Measurements from ENCODE around the gene ADAMTS17.

Gene ADAMTS17

DNA sequence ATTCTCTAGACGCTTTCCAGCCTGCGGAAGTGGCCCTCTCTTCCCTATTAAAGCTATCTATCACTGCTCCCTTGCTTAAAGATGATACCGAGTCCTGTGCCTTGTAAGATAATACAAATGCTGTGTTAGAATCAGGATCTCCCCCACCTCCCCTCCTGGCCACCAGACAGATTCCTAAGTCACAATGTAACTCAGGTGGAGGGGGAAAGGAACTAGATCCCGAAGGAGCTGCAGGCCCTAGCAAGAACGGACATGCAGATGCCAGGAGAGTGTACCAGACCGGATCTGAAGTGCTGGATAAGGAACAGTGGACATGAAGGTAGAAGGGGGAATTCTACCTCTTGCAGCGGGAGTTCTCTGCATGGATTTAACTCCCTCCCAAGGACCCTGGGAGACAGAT is 377.8 kb downstream of the ADAMTS17 start:
- peaks cover 9% of the 10 kb centered on the region for H3K27me3 Mint-ChIP-seq (ENCODE audit: low read depth)
- TF ChIP-seq, protein P1, sequence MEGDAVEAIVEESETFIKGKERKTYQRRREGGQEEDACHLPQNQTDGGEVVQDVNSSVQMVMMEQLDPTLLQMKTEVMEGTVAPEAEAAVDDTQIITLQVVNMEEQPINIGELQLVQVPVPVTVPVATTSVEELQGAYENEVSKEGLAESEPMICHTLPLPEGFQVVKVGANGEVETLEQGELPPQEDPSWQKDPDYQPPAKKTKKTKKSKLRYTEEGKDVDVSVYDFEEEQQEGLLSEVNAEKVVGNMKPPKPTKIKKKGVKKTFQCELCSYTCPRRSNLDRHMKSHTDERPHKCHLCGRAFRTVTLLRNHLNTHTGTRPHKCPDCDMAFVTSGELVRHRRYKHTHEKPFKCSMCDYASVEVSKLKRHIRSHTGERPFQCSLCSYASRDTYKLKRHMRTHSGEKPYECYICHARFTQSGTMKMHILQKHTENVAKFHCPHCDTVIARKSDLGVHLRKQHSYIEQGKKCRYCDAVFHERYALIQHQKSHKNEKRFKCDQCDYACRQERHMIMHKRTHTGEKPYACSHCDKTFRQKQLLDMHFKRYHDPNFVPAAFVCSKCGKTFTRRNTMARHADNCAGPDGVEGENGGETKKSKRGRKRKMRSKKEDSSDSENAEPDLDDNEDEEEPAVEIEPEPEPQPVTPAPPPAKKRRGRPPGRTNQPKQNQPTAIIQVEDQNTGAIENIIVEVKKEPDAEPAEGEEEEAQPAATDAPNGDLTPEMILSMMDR (IDR thresholded peaks at IDR 0.05; ENCODE audit: unreplicated experiment in 3 of 3) = no peak
- H3K27ac Mint-ChIP-seq = no peak overlapping the region
- H3K9me3 Mint-ChIP-seq = no peaks in the 10 kb centered on the region
- no peak overlapping the region for H3K4me3 Mint-ChIP-seq
- no peaks in the 10 kb centered on the region for H3K4me1 Mint-ChIP-seq
- no peaks in the 10 kb centered on the region for H3K36me3 Mint-ChIP-seq (ENCODE audit: low read depth)

DNA sequence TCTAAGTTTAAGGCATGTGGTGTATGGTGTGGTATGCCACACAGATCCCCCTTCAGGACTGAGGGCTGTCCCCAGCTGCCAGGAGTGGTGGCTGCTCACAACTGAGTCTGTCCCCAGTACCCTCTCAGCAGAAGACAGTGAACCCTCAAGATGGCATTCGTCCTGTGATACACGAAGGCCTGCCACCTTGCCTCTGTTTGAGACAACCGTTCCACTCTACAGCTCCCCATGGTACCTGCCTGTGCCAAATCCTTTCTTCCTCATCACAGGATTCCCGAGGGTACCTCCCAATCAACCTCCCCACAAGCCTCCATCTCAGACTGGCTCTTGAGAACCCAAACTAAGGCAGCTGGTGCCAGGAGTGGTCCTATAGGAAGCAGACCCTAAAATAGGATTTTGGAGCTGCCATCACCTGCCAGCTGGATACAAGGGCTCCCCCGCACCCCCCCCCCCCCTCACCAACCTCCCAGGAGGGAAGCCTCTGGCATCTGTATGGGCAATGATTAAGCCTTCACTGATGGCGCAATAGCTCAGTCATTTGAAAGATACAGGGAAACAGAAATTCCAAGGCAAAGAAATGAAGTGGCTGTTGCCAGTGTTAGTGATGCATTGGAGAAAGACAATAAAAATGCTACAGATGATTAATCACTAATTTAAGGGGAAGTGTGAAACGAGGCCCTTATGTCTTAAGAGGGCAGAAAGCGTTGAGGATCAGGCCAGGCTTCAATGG is 378.5 kb downstream of the ADAMTS17 start:
- Mint-ChIP-seq H3K36me3 (ENCODE audit: low read depth) (no peaks in the 10 kb centered on the region), H3K4me1 (peaks cover 3% of the 10 kb centered on the region), H3K27ac (no peak overlapping the region), H3K9me3 (no peaks in the 10 kb centered on the region), H3K27me3 (ENCODE audit: low read depth) (peaks cover 9% of the 10 kb centered on the region), H3K4me3 (no peak overlapping the region)
- TF ChIP-seq, protein P1 (IDR thresholded peaks at IDR 0.05; ENCODE audit: unreplicated experiment in 3 of 3) = no peak

DNA sequence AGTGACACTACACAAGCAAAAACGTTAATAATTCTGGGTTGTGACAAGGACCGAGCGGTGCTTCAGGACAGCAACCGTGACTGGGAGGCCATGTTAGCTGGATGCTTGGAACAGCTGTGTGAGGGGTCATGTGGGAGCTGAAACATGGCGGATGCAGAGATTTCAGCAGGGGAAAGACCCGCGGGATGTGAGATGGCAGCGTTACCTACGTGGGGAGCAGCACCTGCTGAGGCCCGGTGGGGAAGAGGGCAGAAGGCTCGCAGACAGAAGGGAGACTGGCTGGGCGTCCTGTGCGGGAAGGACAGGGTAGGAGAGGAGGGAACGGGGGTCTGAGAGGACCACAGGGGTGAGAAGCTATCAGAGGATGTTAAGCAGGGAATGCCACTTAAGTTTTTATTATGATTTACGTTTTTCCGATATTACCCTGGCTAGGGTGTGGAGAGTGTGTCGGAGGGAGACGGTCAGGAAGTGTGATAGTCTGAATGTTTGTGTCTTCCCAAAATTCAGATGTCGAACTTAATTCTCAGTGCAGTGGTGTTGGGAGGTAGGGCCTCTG is 379.7 kb downstream of the ADAMTS17 start:
- TF ChIP-seq, protein P1 (IDR thresholded peaks at IDR 0.05; ENCODE audit: unreplicated experiment in 3 of 3) = no peak
- H3K9me3 Mint-ChIP-seq = no peaks in the 10 kb centered on the region
- no peak overlapping the region for H3K4me3 Mint-ChIP-seq
- no peaks in the 10 kb centered on the region for H3K36me3 Mint-ChIP-seq (ENCODE audit: low read depth)
- peaks cover 9% of the 10 kb centered on the region for H3K27me3 Mint-ChIP-seq (ENCODE audit: low read depth)
- peaks cover 6% of the 10 kb centered on the region for H3K4me1 Mint-ChIP-seq
- no peak overlapping the region for H3K27ac Mint-ChIP-seq

DNA sequence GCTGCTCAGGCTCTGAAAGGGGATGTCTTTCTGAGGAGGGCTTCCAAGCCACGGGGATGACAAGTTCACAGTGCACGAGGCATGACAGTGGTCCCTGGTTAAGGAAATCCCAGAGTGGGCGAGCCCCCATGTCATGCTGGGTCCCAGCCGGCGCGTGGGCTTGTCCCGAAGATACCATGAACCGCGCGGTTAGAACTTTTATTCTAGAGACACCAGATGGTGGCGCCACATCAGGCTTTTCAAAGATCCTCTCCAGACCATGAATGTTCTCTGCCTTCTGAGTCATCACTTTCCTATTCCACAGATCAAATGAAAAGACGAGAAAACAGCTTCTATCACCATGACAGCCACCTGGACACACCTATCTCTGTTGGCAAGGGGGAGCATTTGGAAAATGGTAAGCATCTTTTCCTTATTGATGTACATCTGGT is 380.7 kb downstream of the ADAMTS17 start:
- no peaks in the 10 kb centered on the region for H3K9me3 Mint-ChIP-seq
- TF ChIP-seq, protein P1 (IDR thresholded peaks at IDR 0.05; ENCODE audit: unreplicated experiment in 3 of 3) = peak in 1 of 3 experiments; percentile 14
- H3K4me3 Mint-ChIP-seq = no peak overlapping the region
- H3K27me3 Mint-ChIP-seq (ENCODE audit: low read depth) = peaks cover 9% of the 10 kb centered on the region
- H3K36me3 Mint-ChIP-seq (ENCODE audit: low read depth) = no peaks in the 10 kb centered on the region
- H3K4me1 Mint-ChIP-seq = peaks cover 6% of the 10 kb centered on the region
- no peak overlapping the region for H3K27ac Mint-ChIP-seq

DNA sequence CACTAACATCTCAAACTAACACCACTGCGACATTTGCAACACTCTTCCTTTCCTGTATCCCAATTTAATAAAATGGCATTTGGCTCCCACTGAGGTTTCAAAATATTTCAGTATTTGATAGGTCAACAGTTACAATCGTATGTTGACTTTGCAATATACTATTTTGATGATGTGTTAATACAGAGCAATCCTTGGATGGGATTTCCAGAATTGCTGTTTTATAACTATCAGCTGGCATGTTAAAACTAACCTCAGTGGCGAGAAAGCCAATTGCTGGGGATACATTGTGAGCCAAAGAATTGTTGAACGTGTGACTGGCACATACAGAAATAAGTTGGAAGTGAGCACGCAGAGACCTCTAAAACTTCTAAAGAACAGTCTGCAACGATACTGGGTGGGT is 382.4 kb downstream of the ADAMTS17 start:
- Mint-ChIP-seq H3K36me3 (ENCODE audit: low read depth) (no peaks in the 10 kb centered on the region), H3K27ac (no peak overlapping the region), H3K27me3 (ENCODE audit: low read depth) (peaks cover 9% of the 10 kb centered on the region), H3K4me3 (no peak overlapping the region), H3K9me3 (no peaks in the 10 kb centered on the region), H3K4me1 (peaks cover 6% of the 10 kb centered on the region)
- TF ChIP-seq, protein P1 (IDR thresholded peaks at IDR 0.05; ENCODE audit: unreplicated experiment in 3 of 3) = no peak

All from nephron (organoid).